Peyer's patch (tissue), 4 donors: ENCODE measurements around the gene SCN3B.

ENCODE experiments used
- POLR2A ChIP-seq, 2 donors: fragments of 450-650 bp; IDR thresholded peaks; one replicate each; pipeline ENCODE4 v1.5.1; 2017; ENCODE audit warnings: antibody characterized with exemption in 2 of 2, mild to moderate bottlenecking in 2 of 2, moderate library complexity in 2 of 2
- TF ChIP-seq, protein P1 (sequence below), 6 experiments: fragments of 450-650 bp in 4 of 6; fragments of 200-600 bp in 2 of 6; sonication (generic) in 1 of 6; IDR thresholded peaks; one replicate each; pipeline ENCODE4 v1.5.1; 2017 to 2019; ENCODE audit warnings: antibody characterized with exemption in 6 of 6, mild to moderate bottlenecking in 3 of 6, moderate library complexity in 1 of 6

DNA sequence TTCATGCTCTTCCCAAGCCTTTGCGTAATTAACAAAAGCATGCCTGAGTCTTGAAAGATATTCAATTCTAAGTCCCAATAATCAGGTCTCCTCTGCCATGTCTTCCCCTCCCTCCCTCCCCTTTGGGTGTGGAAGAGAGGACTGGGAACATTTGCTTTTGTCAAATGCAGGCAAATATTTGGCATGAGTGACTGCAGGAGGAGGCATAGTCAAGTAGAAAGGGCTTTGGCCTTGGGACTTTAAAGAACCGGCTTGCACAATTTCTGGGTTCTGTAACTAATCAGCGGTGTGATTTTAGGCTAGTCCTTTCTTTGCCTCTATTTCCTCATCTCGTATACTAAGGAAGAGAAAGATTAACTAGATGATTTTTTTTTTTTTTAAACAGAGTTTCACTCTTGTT lies 59.5 kb downstream of the SCN3B start:
- TF ChIP-seq, protein P1, sequence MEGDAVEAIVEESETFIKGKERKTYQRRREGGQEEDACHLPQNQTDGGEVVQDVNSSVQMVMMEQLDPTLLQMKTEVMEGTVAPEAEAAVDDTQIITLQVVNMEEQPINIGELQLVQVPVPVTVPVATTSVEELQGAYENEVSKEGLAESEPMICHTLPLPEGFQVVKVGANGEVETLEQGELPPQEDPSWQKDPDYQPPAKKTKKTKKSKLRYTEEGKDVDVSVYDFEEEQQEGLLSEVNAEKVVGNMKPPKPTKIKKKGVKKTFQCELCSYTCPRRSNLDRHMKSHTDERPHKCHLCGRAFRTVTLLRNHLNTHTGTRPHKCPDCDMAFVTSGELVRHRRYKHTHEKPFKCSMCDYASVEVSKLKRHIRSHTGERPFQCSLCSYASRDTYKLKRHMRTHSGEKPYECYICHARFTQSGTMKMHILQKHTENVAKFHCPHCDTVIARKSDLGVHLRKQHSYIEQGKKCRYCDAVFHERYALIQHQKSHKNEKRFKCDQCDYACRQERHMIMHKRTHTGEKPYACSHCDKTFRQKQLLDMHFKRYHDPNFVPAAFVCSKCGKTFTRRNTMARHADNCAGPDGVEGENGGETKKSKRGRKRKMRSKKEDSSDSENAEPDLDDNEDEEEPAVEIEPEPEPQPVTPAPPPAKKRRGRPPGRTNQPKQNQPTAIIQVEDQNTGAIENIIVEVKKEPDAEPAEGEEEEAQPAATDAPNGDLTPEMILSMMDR (IDR thresholded peaks at IDR 0.05), result no peak
- TF ChIP-seq POLR2A (IDR thresholded peaks at IDR 0.05), result no peak
